AML-193 (cell line): ENCODE data around the gene TMEM87A.
"Not testable (repeated sequence)": the region's sequence is repeated elsewhere in the genome, so short reads cannot be mapped to it uniquely, and the experiment has no call there.

Source experiments
- DNase-seq, 2 experiments: peaks; one replicate each; lab custom pipeline; 2025; lab: John Stamatoyannopoulos, UW

Gene TMEM87A, protein sequence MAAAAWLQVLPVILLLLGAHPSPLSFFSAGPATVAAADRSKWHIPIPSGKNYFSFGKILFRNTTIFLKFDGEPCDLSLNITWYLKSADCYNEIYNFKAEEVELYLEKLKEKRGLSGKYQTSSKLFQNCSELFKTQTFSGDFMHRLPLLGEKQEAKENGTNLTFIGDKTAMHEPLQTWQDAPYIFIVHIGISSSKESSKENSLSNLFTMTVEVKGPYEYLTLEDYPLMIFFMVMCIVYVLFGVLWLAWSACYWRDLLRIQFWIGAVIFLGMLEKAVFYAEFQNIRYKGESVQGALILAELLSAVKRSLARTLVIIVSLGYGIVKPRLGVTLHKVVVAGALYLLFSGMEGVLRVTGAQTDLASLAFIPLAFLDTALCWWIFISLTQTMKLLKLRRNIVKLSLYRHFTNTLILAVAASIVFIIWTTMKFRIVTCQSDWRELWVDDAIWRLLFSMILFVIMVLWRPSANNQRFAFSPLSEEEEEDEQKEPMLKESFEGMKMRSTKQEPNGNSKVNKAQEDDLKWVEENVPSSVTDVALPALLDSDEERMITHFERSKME

DNA sequence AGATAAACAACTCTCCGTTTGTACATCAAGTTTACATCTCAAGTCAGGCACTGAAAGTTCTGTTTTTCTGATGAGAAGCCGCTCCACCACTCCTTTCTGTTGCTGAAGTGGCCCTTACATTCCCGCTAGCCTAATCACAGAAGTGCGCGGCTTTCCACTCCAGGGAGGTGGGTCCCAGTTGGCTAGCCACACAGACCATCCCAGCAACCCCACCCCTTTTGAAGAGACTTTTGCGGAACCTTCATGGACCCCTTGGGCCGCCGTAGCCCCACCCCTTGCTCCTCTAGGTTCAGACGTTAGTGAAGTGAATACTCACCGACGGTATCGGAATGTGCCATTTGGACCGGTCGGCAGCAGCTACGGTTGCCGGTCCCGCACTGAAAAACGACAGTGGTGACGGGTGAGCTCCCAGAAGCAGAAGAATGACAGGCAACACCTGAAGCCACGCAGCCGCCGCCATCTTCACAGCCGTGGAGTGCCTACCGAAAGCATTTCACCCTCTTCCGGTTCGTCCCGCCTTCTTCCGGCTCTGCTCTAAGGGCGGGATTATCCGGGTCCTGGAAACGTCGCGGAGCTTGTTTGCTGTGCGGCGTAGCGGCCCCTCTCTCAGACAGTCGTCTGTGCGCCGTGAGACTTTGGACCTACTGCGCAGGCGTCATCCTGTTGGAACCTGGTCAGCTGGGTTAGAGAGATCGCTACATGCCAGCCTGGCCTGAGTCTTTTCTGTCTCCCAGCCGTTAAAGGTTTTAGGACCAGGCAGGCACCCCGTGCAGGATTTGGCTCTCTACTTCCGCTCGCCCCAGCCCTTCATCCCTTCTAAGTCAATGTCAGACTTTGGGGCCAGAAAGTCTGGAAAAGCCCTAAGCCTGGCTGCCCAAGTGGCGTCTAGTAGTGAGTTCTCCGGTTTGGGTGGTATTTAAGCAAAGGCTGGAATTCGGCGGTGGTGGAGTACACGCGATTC is at the start of gene TMEM87A, which contains the start of gene GANC:
TSS of gene TMEM87A (minus strand) at position 495 of the 961 bp plus-strand sequence. CDS start at position 460, 35 bp downstream.
TSS of gene GANC (plus strand) at position 263 of the 961 bp plus-strand sequence. CDS start 1,281 bp downstream, outside the sequence.
- DNase-seq: peak; percentile 96 to 99

DNA sequence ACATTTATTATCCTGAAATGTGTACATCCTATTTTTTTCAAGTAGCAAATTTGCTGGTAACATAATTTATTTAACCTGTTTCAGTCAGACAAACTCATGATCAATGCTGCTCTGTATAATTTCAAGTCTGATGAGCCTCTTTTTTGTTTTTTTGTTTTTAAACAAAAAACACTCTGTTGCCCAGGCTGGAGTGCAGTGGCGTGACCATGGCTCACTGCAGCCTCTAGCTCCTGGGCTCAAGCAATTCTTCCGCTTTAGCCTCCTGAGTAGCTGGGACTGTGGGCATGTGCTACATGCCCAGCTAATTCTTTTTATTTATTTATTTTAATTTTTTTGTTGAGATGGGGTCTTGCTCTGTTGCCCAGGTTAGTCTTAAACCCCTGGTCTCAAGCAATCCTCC is 46.0 kb upstream of the TMEM87A start:
- no peak for DNase-seq

DNA sequence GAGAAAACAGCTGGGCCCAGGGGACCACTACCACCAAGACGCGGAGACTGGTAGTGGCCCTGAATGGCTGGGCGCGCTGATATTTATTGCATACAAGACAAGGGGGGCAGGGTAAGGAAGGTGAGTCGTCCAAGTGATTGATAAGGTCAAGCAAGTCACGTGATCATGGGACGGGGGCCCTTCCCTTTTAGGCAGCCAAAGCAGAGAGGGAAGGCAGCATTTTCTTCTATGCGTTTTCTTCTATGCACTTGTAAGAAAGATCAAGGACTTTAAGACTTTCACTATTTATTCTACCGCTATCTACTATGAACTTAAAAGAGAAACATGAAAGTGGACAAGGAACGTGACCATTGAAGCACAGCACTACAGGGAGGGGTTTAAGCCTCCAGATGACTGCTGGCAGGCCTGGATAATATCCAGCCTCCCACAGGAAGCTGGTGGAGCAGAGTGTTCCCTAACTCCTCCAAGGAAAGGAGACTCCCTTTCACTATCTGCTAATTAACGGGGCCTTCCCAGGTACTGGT is 43.1 kb upstream of the TMEM87A start:
- not testable (repeated sequence) for DNase-seq

DNA sequence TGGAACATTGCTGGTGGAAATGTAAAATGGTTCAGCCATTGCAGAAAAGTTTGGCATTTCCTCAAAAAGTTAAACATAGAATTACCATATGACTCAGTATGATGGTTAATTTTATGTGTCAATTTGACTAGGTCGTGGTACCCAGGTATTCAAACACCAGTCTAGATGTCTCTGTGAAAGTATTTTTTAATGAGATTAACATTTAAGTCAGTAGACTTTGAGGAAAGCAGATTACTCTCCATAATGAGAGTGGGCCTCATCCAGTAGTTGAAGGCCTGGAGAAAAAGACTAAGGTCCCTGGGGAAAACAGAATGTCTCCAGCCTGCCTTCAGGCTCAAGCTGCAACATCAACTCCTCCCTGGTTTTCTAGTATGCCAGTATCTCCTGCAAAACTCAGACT is 42.3 kb upstream of the TMEM87A start:
- no peak for DNase-seq

DNA sequence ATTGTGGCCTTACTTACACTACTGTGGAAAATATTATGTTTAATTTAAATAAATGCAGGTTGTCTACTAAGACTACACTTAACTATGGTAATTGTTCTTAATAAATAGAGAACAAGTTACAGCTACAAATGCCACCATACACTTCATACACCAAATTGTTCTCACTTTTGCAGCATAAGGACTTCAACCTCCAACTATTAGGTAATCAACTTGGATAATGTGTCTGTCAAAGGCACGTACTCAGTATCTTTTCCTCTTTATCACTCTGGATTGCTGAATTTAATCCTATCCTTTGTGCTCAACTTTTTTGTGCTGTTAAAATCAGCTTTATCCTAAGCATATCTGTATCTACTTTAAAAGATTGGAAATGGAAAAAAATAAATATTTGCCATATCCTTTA is 41.6 kb upstream of the TMEM87A start:
- no peak for DNase-seq

DNA sequence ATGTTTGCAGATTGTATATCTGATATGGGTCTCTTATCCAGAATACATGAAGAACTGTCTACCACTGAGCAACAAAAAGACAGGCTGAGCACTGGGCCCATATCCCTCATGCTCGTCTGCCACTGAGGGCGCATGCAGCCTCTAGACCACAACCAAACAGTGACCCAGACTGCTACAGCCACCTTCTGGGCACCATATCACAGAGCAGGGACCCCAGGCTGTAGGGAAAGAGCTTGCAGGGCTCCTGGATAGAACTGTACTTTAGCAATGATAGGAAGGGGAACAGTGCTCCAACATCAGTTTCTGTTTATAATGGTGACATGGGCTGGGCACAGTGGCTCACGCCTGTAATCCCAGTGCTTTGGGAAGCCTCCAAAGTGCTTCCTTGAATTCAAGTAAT is 40.2 kb upstream of the TMEM87A start:
- no peak for DNase-seq

DNA sequence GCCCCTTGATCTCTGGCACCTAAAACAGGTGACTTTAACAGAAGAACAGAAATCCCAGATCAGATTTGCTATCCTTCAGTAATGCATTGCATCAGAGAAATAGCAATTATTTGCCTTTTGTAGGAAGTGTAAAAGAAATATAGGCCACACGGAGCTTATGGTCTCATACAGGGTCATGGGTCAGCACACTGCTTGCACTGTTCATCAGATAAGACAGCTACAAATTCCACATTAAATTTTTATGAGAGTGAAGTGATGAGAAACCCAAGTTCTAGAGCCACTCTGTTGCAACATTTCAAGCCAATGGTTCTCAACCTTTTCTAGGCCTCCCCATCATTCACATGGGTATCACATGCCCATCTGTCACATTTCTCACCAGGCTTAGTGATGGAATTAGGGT is 33.4 kb upstream of the TMEM87A start:
- no peak for DNase-seq

DNA sequence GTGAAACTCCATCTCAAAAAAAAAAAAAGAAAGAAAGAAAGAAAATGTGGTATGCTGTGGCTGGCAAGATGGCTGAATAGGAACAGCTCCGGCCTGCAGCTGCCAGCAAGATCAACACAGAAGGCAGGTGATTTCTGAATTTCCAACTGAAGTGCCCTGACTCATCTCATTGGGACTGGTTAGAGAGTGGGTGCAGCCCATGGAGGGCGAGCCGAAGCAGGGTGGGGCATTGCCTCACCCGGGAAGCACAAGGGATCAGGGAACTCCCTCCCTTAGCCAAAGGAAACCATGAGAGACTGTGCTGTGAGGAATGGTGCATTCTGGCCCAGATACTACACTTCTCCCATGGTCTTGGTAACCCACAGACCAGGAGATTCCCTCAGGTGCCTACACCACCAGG is 27.8 kb upstream of the TMEM87A start:
- DNase-seq: not testable (repeated sequence)

DNA sequence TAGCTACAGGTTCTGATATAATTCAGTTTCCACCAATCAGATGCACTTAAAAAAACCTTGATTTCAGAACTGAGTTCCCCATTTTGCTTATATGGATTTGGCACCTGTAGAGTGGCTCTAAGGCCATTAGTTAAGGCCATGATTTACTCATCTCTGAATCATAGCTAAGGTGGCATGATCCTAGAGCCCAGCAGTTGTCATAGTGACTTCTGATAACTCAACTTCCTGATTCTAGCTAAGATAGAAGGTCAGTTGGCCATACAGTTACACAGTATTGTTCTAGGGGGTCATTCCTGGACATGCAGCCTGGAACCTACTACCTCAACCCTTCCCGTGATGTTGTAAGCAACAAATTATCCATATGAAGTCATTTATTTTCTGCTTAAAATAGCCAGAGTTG is 15.9 kb upstream of the TMEM87A start:
- no peak for DNase-seq

DNA sequence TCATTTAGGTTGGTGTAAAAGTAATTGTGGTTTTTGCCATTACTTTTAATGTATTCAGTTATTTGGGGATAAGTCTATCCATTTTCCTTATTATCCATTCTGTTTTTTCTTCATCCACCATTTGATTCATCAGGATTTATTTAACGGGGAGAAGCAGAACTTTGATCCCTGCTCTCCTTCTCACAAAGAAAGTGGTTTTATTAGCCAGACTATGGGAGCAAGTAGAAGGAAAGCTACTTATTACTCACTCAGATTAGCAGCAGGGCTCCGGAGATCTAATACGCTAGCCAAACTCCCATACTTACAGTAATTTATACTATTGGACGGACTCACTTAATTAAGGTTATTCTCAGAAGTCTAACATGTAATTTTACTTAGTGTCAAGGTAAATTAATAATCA is 14.7 kb upstream of the TMEM87A start:
- no peak for DNase-seq

DNA sequence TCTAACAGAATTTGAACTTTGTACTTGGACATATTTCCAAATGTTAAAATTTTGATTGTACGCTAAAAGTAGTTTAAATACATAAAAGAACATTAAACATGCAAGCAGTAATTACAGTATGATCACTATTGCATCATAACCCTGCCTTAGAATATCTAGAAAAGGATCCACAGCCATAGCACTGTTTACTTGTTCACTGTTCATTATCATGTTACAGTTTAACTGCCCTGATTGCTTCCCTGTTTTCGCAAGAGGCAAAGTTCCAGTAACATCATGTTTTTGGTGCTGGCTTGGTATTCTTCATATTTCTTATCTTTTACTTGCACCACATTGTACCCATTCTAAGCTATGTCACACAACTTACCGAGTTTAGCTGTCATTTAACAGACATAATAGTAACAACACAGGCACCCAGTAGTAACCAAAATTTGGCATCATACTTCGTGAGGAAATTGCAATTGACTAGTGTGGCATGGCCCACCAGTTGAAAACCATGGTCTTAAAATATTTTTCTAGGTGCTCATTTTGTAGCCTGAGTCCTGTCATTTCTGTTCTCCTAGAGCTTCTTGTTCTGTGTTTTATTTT is 13.3 kb upstream of the TMEM87A start:
- peak; percentile 75 to 80 for DNase-seq

DNA sequence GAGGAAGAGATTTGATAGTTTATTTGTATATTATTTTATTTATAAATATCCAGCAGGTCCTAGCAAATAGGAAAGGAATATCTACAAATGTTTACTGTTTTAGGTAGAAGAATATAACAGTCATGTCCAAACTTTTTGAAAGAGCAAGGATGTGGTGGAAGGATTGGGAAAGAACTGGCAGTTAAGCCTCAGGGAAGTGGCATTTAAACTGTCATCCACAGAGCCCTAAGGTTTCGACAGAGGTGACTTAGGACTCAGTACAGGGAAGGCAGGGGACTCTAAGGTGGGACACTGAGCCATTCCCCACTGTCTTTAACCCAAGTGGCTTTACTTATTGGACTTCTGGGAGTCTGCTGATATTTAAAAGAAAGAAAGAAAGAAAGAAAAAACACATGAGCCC is 11.8 kb upstream of the TMEM87A start:
- peak; percentile 86 to 93 for DNase-seq

DNA sequence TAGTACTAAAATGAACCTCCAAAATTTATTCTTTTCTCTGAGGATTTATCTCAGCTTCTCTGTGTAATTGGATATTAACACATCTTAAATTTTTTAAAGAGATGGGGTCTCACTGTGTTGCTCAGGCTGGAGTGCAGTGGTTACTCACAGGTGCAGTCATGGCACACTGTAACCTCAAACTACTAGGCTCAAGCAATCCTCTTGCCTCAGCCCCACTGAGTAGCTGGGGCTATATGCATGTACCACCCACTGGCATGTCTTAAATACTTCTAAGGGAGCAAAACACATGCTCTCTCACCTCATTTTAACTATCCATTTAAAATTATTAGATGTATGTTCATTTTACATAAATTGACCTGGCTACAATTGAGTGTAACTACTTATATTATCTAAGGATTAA is 11.3 kb upstream of the TMEM87A start:
- DNase-seq: peak; percentile 37 to 45

DNA sequence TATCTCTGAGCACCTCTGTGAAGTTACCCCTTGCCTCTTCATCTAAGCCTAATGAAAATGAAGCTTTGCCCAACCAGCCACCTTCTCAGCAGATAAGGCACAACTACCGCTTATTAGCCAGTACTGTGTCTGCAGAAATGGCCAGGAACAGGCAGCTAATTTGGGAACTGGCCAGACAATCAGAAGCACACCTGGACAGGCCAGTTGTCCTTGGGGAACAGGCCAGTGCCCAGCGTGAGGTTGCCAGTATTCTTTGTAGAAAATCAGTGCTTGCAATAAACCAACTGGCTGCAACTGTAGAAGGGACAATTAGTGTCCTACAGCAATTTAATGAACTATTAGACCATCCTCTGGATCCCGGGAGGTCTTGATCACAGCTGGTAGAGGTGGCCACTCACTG is 10.4 kb upstream of the TMEM87A start:
- DNase-seq: no peak

DNA sequence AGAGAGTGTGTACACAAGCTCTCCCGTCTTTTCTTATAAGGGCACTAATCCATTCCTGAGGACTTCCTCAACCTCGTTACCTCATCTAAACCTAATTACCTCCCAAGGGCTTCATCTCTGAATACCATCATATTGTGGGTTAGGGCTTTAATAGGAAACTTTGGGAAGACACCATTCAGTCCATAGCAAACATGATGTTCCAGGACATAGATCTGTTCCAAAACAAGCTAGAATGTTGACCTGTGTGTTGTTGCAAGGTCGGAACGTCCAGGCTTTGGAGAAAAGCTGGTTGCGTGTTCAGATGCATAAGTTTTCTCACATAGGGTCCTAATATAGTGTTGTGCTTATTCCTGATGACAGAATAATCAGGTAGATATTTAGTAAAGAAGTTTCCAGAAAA is 9.7 kb upstream of the TMEM87A start:
- no peak for DNase-seq

DNA sequence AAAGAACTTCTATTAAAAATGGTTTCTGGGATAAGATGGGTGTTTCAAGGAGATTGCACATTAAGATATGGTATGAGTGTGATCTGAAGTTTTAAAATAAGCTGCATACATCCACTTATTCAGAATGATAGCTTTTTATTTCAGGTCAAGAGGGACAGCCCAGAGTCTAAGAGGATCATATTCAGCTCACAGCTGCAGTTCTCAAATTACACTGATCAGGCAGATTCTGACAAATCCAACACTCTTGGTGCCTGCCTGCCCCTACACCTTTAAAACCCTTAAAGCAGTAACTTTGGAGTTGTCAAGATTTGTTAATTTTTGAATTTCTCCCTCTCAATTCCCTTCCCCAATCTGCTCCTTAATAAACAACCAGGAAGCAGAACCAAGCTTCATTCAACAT is 9.1 kb upstream of the TMEM87A start:
- no peak for DNase-seq

DNA sequence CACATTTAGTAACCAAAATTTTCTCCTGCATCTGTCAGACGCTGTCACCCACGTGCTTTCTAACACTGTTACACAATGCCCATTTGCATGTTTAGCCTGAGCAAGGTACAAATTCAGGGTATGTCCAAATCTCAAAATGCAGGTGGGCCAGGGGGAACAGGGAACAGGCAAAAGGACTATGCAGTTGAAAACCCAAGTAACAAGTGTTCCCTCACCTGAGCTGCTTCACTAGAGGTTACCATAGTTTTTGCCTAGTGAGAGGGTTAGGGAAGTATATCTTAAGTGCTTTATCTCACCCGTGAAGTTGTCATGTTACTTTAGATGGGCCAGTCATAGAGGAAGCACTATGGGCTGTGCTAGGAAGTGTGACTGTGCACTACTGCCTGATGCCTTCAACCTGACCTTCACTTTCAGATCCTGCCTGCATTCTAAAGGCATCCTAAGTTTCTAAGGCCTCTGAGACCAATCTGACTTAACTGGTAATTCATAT is 6.0 kb upstream of the TMEM87A start:
- peak; percentile 59 to 76 for DNase-seq

DNA sequence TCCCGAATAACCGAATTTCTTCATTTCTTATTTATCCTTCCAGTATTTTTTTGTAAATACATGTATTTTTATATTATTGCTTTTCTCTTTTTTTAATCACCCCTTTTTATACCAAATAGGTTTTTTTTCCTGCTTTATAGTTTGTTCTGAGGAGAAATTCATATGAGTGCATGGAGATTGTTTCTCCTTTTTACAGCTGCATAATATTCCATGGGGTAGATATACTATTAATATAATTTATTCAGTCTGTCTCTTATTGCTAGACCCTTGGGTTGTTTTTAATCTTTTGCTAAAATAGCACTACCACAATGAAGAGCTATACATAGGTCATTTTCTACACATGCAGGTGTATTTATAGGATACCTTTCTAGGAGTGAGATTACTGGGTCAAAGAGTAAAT is 3.5 kb upstream of the TMEM87A start:
- no peak for DNase-seq

DNA sequence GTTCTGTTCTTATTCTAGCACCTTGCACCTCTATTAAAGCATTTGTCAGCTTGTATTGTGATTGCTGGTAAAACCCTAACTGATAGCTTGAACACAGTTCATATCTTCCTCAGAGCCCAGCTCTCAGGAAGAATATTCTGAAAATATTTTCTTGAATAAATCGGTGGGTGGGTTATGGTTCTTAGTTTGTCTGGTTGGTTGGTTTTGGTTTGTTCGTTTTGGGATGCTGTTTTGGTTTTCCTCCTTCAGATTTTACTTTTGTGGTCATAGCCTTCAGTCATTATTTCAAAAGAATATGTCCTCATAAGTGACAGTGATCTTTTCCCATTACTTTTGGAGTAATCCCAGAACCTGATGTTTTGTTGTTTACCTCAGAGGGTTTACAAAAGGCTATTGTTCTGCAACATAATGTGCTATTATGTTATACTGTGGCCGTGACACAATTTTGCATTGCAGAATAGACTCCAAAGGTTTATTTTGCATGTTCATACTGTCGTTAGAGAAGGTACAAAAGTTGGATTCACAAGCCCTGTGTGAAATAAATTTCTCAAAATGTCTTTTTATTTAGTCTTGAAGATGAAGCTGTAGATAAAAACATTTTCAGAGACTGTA is 2.7 kb upstream of the TMEM87A start:
- DNase-seq: no peak

DNA sequence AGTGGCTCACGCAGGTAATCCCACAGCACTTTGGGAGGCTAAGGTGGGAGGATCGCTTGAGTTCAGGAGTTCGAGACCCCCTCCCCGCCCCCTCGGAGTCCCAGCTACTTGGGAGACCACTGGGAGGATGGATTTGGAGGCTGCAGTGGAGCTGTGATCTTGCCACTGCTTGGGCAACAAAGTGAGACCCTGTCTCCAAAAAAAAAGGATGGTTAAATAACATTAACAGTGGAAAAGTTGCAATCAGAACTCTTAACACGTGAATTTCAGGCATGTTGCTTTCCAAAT is 1.4 kb upstream of the TMEM87A start:
- no peak for DNase-seq

DNA sequence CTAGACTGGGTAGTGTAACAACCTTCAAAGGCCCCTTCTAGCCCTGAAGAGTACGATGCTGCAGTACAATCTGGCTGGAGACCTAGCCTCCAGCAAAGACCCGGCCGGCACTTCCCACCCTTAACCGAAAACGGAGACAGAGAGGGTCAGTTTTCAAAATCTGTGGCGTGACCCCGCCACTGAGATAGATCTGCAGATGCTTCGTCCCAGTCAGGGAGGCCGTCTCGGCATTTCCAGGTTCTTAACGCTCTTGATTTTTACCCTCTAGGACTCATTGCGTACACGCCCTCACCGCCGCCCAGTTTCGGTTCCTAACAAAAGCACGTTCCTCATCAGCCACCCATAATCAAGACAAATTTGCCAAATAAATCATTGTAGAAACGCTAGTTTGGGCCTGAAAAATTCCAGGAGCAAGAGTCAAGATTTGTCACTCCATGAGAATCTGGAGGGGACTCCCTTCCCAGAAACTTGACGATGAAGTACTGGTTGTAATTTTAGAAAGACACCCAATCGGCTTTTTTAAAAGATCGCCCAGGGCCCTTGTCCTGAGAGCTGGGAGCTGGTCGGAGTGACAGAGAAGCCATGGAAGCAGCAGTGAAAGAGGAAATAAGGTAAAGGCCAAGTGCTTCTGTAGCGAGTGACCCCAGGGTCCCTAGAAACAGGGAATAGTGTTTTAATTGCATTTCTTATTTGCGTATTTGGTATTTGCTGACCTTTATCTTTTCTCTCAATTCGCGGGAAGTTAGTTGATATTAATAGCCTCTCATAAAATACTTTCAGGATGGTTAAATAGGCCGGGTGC is 868 bp upstream of the TMEM87A start:
- peak; percentile 20 to 27 for DNase-seq
